HTR-8/SVneo (cell line): ENCODE results near the gene ZNF529.
A peak's percentile ranks its signal among the peaks of the same experiment; 100 is the strongest.
"Not testable (repeated sequence)": the region's sequence is repeated elsewhere in the genome, so short reads cannot be mapped to it uniquely, and the experiment has no call there.

Experiments used
- DNase-seq: peaks from one replicate; pipeline ENCODE4 v3.0.0; 2011; ENCODE audit warnings: low spot score, mixed read lengths; ENCODE audit not compliant: insufficient read length
- FAIRE-seq: peaks from 2 replicates; lab custom pipeline; 2011; peaks lifted over from hg19 to GRCh38; lab: Jason Lieb, UNC

ZNF529 gene

DNA sequence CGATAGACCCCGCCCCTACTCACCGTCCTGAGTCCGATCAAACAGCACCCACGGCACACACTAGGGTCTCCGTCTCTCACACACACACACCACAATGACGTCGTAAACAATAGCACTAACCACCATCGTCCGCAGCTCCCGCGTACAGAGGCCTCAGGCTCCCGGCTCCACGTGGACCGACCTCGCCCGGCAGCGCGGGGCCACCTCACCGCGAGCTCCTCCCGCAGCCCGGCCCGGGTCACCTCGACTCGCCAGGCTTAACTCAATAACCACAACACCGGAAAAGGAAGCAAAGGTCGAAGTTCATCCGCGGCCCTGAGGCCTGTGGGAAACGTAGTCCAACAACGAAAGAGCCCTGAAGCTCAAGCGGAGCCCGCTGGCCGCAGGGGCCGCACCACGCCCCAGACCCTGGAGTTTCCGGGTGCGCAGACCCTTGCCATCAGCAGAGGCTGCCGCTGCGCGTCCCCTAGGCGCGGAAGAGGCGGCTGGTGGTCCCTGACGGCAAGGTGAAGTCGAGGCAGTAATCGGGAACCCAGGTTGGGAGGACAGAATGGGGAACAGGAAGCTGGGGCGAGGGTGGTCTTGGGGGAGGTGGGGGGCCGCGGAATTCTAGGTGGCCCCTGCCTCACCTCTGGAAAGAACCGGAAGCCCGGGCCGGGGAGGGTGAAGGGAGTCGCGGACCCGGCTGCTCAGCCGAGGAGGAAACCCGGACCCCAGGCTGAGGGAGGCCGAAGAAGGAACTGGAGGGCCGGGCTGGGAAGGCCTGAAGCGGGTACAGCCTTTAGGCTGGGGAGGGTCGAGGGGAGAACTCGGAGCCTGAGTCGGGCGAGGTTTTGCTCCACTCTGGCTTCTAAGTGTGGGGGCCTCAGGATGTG is at the start of gene ZNF529:
Gene ZNF529, minus strand, starts transcription at position 273 of the 875 bp plus-strand sequence. CDS start 946 bp downstream, outside the sequence.
- FAIRE-seq, result peak; percentile 76

DNA sequence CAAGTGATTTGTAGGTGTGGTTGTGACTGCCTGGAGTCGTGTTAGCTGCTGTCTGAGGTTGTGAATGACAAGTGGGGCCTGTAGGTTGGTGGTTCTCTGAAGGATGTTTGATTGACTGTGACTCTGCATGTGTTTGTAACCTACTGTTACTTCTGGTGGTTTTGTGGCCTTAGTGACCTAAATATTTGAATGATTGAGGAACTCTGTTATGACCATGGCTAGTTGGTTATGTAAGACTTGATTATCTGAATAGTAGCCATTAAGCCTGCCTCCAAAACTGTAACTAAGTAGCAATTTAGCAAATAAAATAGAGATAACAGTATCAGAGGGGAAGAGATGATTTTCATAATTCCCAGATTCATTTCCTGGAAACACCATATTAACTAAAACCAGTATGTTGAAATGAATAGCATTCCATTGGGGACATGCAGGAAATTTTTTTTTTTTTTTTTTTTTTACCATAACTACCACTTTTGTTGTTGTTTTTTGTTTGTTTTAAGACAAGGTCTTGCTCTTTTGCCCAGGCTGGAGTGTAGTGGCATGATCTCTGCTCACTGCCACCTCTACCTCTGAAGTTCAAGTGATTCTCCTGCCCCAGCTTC is 32.9 kb upstream of the ZNF529 start:
- FAIRE-seq (peak; percentile 73), DNase-seq (peak; percentile 6)

More for the DNA sequence above, at the start of gene ZNF529:
- DNase-seq, result peak; percentile 88

DNA sequence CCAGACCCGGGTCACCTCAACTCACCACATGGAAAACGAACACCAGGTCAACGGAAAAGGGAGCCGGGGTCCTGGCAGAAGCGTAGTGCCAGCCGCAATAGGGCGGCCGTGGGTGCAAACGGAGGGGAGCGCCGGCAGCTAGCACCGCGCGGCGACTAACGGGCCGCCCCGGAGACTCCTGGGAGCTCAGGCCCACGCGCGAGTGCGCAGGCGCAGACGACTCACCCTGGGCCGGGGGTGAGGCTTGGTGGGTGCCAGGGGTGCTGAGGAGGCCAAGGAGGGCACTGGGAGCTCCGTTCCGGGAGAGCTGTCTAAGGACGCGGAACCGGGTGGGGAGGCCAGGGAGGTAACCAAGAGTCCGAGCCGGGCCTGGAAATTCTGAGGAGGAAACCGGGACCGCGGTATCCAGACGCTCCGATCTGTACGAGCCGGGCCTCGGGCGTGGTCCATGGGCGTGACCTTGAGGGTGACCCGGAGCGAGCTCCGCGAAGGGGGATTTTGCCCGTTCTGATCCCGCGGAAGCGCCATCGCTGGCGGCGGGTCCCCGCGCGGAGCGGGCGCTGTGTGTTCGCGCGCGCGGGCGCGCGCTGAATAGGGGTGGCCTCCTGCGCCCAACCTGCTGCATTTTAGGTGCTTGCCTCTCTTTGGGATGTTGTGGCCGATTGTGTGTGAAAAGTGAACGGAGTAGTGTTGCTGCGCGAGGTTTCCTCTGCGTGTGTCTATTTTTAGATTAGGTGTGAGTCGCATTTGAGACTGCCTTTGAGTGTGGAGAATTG is 32.2 kb upstream of the ZNF529 start, which contains the start of gene ZNF382:
Gene ZNF382, plus strand, starts transcription at position 213 of the 776 bp plus-strand sequence. CDS start 4,602 bp downstream, outside the sequence.
- DNase-seq, result peak; percentile 79
- FAIRE-seq, result peak; percentile 16

DNA sequence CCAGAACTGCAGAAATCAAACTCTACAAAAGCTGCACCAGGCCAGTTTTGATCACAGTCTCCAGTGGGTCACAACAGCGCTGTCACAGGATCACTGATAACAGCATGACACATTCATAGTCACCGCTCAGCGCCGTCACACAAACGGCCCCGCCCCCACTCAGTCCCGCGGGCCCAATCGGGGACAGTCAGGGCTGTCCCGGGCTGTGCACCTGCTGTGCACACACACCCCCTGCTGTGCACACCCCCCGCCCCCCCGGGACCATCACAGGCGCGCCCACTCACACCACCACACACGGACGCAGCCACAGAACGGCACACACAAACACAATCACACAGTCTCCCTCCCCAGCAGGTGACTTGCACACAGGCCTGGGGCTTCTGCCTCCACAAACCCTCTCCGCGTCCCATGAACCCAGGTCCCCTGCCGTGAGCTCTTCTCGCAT is 31.6 kb upstream of the ZNF529 start:
- peak; percentile 64 for FAIRE-seq
- peak; percentile 48 for DNase-seq

DNA sequence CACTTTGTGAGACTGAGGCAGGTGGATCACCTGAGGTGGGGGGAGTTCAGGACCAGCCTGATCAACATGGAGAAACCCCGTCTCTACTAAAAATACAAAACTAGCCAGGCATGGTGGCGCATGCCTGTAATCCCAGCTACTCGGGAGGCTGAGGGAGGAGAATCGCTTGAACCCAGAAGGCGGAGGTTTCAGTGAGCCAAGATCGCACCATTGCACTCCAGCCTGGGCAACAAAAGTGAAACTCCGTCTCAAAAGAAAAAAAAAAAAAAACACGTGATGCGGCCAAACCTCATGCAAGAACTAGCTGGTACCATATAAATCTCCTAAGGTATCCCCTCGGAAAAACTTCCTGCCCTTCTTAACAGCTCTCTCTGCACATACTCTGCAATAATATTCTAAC is 29.6 kb upstream of the ZNF529 start:
- not testable (repeated sequence) for DNase-seq, FAIRE-seq

DNA sequence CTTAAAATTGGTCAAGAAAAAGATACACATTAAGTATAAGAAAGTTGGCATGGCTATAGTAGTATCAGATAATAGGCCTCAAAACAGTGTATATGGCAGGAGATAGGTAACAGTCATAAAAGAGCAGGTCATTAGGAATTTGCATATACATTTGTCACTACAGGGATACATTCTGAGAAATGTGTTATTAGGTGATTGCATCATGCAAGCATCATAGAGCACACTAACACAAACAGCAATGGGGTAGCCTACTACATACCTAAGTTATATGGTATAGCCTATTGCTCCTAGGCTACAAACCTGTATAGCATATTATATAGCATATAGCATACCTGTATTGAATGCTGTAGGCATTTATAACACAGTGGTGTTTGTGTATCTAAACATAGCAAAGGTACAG is 6.2 kb upstream of the ZNF529 start:
- FAIRE-seq, result no peak
- no peak for DNase-seq

DNA sequence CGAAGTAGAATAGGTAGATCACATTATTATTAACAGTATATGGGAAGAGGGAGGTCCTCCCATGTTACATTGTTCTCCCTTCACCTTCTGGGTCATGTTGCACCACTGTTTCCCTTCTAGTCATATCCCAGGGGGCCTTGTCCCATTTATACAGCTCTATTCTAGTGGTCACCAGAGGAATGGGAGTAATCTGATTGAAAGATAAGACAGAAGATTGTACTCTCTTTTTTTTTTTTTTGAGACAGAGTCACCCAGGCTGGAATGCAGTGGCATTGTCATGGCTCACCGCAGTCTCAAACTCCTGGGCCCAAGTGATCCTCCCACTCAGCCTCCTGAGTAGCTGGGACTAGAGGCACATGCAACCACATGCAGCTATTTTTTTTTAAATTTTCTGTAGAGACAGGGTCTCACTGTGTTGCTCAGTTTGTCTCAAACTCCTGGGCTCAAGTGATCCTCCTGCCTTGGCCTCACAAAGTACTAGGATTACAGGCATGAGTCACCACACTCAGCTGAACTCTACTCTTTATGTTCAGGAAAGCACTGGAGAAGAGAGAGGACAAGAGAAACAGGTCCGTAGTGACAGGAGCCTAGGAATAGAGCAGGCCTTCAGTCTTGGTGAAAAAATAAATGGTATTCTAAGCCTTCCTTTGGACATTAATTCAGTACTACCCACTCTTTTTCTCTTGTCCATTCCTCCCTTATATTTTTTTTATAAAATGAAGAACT is 4.3 kb upstream of the ZNF529 start:
- no peak for FAIRE-seq
- peak; percentile 13 for DNase-seq

DNA sequence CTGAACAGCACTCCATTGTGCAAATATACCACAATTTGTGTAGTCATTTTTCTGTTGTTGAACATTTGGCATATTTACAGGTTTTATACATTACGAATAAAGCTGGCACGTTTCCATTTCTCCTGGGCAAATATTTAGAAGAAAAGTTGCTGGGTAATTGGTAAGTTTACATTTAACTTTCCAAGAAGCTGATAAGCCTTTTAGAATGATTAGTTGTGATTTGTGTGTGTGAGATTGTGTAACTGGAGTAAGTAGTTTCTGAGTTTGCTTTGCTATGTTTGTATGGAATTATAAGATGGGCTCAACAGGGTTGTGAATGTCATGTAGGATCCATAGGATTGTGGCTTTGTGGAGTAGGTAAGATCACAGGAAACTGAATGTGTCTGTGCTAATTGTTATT is 1.6 kb upstream of the ZNF529 start:
- DNase-seq (no peak), FAIRE-seq (no peak)

DNA sequence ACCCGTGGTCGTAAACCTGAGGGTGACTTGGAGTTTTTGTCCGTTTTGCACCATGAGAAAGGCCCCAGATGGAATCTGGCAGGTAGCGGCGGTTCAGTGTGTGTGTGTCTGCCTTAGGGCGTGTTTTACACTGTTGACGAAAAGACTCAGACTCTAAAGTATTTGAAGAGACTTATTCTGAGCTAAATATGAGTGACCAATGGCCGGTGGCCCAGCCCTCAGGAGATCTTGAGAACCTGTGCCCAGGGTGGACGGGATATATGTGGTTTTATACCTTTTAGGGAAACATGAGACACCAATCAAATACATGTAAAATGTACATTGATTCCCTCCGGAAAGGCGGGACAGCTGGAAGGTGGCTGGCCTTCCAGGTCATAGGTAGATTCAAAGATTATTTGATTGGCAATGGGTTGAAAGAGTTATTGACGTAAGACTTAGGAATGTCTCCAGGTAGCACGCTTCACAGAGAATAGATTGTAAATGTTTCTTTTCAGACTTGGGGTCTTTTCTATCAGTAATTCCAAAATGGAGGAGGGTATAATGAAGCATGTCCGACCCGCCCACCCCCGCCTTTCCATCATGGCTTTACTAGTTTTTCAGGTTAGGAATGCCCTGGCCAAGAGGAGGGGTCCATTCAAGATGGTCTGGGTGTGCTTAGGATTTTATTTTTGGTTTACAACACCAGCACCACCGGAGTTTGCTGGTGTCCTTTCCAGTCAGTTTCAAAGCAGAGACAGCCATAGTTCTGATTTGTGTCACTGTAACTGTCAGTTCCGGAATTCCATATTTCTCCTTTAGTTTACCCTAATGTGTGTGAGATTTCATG is 1.0 kb upstream of the ZNF529 start:
- DNase-seq, result no peak
- no peak for FAIRE-seq

DNA sequence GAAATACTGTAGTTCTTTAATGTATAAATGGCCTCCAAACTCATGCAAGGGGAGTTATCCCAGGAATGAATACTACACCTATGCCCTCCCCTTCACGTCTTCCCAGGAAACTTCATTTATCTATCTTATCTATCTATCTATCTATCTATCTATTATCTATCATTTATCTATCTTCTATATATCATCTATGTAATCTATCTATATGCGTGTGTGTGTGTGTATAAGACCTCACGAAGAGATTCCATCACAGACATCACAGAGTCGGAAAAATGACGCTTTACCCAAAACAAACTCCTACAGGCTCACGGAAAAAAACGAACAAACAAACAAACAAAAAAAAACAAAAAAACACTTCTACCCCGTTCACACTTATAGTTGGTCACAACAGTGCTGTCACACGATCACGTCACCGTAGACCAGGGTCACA is 486 bp downstream of the ZNF529 start:
- FAIRE-seq (no peak), DNase-seq (no peak)

DNA sequence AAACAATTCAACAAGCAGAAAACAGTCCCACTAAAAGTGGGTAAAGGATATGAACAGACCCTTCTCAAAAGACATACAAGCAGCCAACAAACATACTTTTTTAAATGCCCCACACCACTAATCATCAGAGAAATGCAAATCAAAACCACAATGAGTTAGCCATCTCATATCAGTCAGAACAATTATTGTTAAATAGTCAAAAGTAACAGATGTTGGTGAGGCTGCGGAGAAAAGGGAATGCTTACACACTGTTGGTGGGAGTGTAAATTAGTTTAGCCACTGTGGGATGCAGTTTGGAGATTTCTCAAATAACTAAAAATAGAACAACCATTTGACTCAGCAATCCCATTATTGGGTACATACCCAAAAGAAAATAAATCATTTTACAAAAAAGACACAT is 8.7 kb downstream of the ZNF529 start:
- FAIRE-seq (no peak), DNase-seq (no peak)

DNA sequence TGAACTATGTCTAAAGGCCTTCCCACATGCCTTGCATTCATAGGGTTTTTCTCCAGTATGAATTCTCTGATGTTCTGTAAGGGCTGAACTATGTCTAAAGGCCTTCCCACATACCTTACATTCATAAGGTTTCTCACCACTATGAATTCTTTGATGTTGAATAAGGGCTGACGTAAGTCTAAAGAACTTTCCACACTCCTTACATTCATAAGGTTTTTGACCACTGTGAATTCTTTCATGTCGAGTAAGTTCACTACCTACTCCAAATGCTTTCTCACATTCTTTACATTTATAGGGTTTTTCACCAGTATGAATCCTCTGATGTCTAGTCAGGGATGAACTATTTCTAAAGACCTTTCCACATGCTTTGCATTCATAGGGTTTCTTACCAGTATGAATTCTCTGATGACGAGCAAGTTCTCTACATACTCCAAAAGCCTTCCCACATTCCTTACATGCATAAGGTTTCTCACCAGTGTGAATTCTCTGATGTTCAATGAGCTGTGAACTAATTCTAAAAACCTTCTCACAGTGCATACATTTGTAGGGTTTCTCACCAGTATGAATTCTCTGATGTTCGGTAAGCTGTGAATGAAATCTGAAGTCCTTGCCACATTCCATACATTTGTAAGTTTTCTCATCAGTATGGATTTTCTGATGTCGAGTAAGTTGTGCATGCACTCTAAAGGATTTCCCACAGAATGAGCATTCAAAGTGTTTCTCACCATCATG is 25.9 kb downstream of the ZNF529 start:
- no peak for FAIRE-seq
- no peak for DNase-seq

DNA sequence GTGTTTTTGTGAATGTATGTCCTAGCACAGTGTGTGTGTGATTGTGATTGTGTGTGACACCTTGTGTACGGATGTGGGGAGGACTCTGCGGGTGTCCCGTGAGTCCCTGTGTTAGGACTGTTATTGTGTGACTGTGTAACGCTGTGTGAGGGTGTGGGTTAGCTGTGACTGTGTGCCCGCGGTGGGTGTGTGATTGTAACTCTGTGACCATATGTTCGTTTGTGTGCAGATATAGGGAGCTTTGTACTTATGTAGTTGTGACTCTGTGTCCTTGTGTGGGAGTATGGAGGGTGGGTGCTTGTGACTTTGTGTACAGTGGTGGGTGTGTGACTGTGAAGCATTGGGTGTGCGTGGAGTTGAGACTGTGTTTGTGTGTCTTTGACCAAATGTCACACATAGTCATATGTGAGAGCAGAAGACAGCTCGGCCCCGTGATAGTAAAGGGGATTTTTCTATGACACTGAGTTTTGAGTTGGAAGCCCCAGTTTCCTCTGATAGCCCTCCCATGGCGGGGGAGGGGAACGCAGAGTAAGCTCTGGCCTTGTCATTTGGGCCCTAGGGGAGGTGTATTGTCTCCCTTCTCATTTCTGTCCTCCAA is 44.1 kb downstream of the ZNF529 start:
- DNase-seq (peak; percentile 7), FAIRE-seq (no peak)

DNA sequence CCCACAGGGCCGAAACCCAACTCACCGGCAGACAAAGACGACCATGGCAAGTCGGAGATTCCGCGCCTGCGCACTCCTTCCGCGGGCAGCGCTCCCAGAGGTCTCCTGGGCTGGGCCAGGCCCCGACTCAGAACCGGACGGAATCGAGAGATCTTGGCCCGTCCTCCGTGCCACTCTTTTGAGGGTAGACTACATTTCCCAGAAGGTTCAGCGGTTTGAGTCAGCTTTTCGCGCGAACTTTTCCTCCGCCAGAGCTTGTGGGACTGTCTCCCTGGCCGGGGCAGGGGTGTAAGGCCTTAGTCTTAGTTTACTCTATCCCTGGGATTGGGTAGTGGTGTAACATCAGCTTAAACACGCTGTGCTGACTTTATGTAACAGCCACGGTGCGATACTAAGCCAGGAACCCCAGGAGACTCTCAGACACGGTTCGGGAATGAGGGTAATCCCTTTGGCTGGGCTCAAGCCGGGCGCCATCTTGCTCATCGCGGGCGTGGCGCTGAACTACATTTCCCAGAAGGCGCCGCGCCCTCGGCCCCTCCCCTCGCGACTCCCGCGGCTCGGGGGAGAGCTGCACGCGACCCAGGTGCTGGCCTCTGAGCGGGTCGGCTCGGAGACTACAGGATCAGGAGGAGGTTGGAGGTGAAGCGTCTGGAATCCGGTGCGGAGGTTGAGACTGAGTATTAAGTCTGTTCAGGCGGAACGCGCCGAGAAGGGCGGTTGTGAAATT is 44.7 kb downstream of the ZNF529 start, which contains the start of gene ZNF260:
Gene ZNF260, minus strand, starts transcription at position 78 of the 727 bp plus-strand sequence. CDS start 13,033 bp downstream, outside the sequence.
- peak; percentile 91 for DNase-seq
- peak; percentile 38 for FAIRE-seq

DNA sequence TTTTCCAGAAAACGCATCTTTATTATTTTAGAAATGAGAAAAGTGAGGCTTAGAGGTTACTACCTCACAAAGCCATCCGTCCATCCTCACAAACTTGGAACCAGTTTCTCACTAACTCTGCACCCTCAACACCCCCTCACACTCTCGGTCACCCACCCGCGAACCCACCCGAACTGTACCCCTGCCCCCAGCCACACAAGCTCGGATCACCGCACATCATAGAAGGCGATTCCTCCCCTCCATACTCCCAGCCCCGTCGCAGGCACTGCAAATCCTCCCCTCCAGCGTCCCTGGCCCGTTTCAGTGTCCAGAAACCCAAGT is 45.3 kb downstream of the ZNF529 start:
- no peak for FAIRE-seq
- no peak for DNase-seq

DNA sequence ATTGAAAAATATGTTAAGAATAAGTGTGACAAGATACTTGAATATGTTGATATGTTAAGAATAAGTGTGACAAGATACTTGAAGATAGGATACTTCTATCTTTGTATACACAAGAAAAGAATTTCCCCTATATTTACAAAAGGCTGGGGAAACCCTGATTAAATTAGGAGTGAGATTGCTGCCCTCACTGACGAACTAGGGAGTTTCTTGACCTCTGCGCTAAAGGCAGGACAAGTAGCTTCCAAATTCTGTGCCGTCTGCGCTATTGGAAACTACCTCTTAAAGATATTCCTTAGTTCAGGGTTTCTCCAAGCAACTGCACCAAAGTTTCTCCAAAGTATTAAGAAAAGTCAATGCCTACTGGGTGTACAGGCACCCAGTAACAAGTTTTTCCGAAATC is 45.8 kb downstream of the ZNF529 start:
- FAIRE-seq (no peak), DNase-seq (no peak)

DNA sequence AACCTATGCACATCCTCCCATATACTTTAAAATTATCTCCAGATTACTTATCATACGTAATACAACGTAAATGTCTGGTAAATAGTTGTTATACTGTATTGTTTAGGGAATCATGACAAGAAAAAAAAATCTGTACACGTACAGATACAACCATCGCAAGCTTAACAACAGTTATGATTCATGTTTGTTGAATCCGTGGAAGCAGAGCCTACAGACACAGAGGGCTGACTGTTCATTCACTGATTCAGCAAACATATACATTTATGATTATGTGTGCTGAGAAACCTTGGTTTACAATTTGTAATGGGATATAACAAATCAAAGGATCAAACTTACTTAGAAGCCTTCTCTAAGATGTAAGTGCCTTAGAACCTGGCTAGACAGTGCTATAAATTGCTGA is 46.5 kb downstream of the ZNF529 start:
- FAIRE-seq, result no peak
- no peak for DNase-seq
